Neural cell (in vitro differentiated cells): Measurements from ENCODE around the gene ACOX3. TPM values are rescaled to one million over a fixed set of nuclear protein-coding genes. Genes with fewer than 3 reads are reported as not detected.

Experiments used
- H2AFZ ChIP-seq: fragments of 200-600, 300-800 bp; sonication (generic), shearing (Covaris generic); 2 replicates; pipeline ENCODE4 v1.6.0; 2014; ENCODE audit warnings: low read depth, mild to moderate bottlenecking, antibody characterized with exemption, low read length, moderate library complexity
- H3F3A ChIP-seq: fragments of 200-600 bp; shearing (Covaris generic); 2 replicates; pipeline ENCODE4 v1.6.1; 2016; ENCODE audit warnings: mild to moderate bottlenecking, moderate library complexity, mixed read lengths, antibody characterized with exemption, low read length; ENCODE audit not compliant: insufficient read depth, poor library complexity, severe bottlenecking
- H3K27ac ChIP-seq: fragments of 200-600, 300-800 bp; sonication (generic), shearing (Covaris generic); 2 replicates; pipeline ENCODE4 v1.5.1; 2014; ENCODE audit warnings: mild to moderate bottlenecking, low read length, moderate library complexity
- H3K27me3 ChIP-seq: fragments of 300-800, 200-600 bp; sonication (generic), shearing (Covaris generic); 2 replicates; pipeline ENCODE4 v1.6.0; 2014; ENCODE audit warnings: mild to moderate bottlenecking, low read depth, low read length, moderate library complexity; ENCODE audit not compliant: insufficient read depth
- H3K36me3 ChIP-seq: fragments of 300-800, 200-600 bp; sonication (generic), shearing (Covaris generic); 2 replicates; pipeline ENCODE4 v1.5.1; 2014; ENCODE audit warnings: mild to moderate bottlenecking, antibody characterized with exemption, low read length, moderate library complexity; ENCODE audit not compliant: insufficient read depth
- H3K4me2 ChIP-seq: fragments of 300-800, 200-600 bp; sonication (generic), shearing (Covaris generic); 2 replicates; pipeline ENCODE4 v1.6.0; 2014; ENCODE audit warnings: mild to moderate bottlenecking, low read length
- H3K4me3 ChIP-seq: fragments of 300-800, 200-600 bp; sonication (generic), shearing (Covaris generic); 2 replicates; pipeline ENCODE4 v1.5.1; 2014; ENCODE audit warnings: mild to moderate bottlenecking, low read length, moderate library complexity
- H3K79me2 ChIP-seq: fragments of 200-600 bp; shearing (Covaris generic); replicated peaks from 2 replicates; pipeline ENCODE4 v1.6.0; 2014; ENCODE audit warnings: mild to moderate bottlenecking, low read length, moderate library complexity; ENCODE audit not compliant: insufficient read depth
- H3K9ac ChIP-seq: fragments of 300-800, 200-600 bp; sonication (generic), shearing (Covaris generic); 2 replicates; pipeline ENCODE4 v1.6.1; 2016; ENCODE audit warnings: mild to moderate bottlenecking, low read length, mixed read lengths
- H3K9me2 ChIP-seq: fragments of 200-600 bp; shearing (Covaris generic); 2 replicates; pipeline ENCODE4 v1.6.1; 2016; ENCODE audit warnings: mild to moderate bottlenecking, low read length, mixed read lengths; ENCODE audit not compliant: insufficient read depth
- H3K9me3 ChIP-seq: fragments of 200-600, 300-800 bp; sonication (generic), shearing (Covaris generic); 2 replicates; pipeline ENCODE4 v1.6.1; 2016; ENCODE audit warnings: mild to moderate bottlenecking, mixed run types, low read length, moderate library complexity, mixed read lengths
- H4K20me1 ChIP-seq: fragments of 200-600 bp; shearing (Covaris generic); 2 replicates; pipeline ENCODE4 v1.6.1; 2016; ENCODE audit warnings: mild to moderate bottlenecking, mixed run types; ENCODE audit not compliant: insufficient read depth
- CTCF ChIP-seq: fragments of 450-650 bp; IDR thresholded peaks from 2 replicates; pipeline ENCODE4 v1.5.1; 2014; ENCODE audit warnings: antibody characterized with exemption, mild to moderate bottlenecking, moderate library complexity; ENCODE audit not compliant: poor library complexity, severe bottlenecking
- EP300 ChIP-seq: fragments of 450-650 bp; conservative IDR thresholded peaks from 2 replicates; pipeline ENCODE4 v1.6.1; 2014; ENCODE audit warnings: antibody characterized with exemption, mild to moderate bottlenecking, moderate library complexity; ENCODE audit not compliant: poor library complexity, severe bottlenecking
- EZH2 ChIP-seq: fragments of 200-600, 300-800 bp; shearing (Covaris generic), sonication (generic); IDR thresholded peaks from 2 replicates; pipeline ENCODE4 v1.6.1; 2014; ENCODE audit warnings: antibody characterized with exemption, low read length, borderline replicate concordance, mild to moderate bottlenecking; ENCODE audit not compliant: insufficient read depth, poor library complexity, severe bottlenecking
- MXI1 ChIP-seq: fragments of 450-650 bp; conservative IDR thresholded peaks from 2 replicates; pipeline ENCODE4 v1.6.1; 2014; ENCODE audit warnings: antibody characterized with exemption, mild to moderate bottlenecking; ENCODE audit not compliant: poor library complexity, severe bottlenecking
- POLR2AphosphoS5 ChIP-seq: IDR thresholded peaks from 2 replicates; pipeline ENCODE4 v1.6.1; 2012
- RAD21 ChIP-seq: fragments of 450-650 bp; conservative IDR thresholded peaks from 2 replicates; pipeline ENCODE4 v1.6.1; 2014; ENCODE audit warnings: antibody characterized with exemption, mild to moderate bottlenecking, moderate library complexity
- REST ChIP-seq: IDR thresholded peaks from 2 replicates; pipeline ENCODE4 v1.6.1; 2012; ENCODE audit warnings: borderline replicate concordance
- SMC3 ChIP-seq: fragments of 450-650 bp; conservative IDR thresholded peaks from 2 replicates; pipeline ENCODE4 v1.6.1; 2014; ENCODE audit warnings: antibody characterized with exemption, mild to moderate bottlenecking, moderate library complexity; ENCODE audit not compliant: poor library complexity
- TAF1 ChIP-seq: IDR thresholded peaks from 2 replicates; pipeline ENCODE4 v1.6.1; 2012; ENCODE audit warnings: low read depth
- polyA plus RNA-seq: library from polyadenylated mRNA; depleted of rRNA; stranded (reverse); fragments of >200 nt; gene quantifications from 2 replicates; pipeline ENCODE4 v1.2.3, GENCODE V29; 2014

ACOX3 gene
- polyA plus RNA-seq, 1 donor from 2014 or later: 13.2 TPM

GRCh38 chr4:8417071-8417614, 23.4 kb downstream of the ACOX3 start:
- Histone ChIP-seq H3K9me2 (no peaks in the 10 kb centered on the region), H3K9me3 (no peaks in the 10 kb centered on the region), H3K27me3 (no peaks in the 10 kb centered on the region), H3F3A (no peaks in the 10 kb centered on the region), H3K79me2 (no peaks in the 10 kb centered on the region), H3K36me3 (no peaks in the 10 kb centered on the region), H3K27ac (no peak overlapping the region), H3K4me2 (no peak overlapping the region), H4K20me1 (no peaks in the 10 kb centered on the region), H2AFZ (no peak overlapping the region), H3K9ac (no peak overlapping the region), H3K4me3 (no peak overlapping the region)
- TF ChIP-seq EZH2 (no peak), CTCF (no peak), EP300 (no peak), RAD21 (no peak), TAF1 (no peak), POLR2AphosphoS5 (no peak), MXI1 (no peak), SMC3 (no peak), REST (no peak)

- H3K36me3 ChIP-seq: no peaks in the 10 kb centered on the region
- H3K9ac ChIP-seq: no peak overlapping the region
Observed at GRCh38 chr4:8414377-8414776, 26.1 kb downstream of the ACOX3 start.

More at GRCh38 chr4:8414377-8414776, 26.1 kb downstream of the ACOX3 start:
- Histone ChIP-seq H3K4me3 (no peak overlapping the region), H3K9me2 (no peaks in the 10 kb centered on the region), H2AFZ (no peak overlapping the region), H3K9me3 (no peaks in the 10 kb centered on the region), H3K79me2 (no peaks in the 10 kb centered on the region), H3K27ac (no peak overlapping the region), H4K20me1 (no peaks in the 10 kb centered on the region), H3K4me2 (no peak overlapping the region), H3K27me3 (no peaks in the 10 kb centered on the region), H3F3A (no peaks in the 10 kb centered on the region)
- no peak for TF ChIP-seq SMC3
- no peak for TF ChIP-seq EZH2
- no peak for TF ChIP-seq MXI1
- no peak for TF ChIP-seq RAD21
- TF ChIP-seq TAF1: no peak
- no peak for TF ChIP-seq EP300
- no peak for TF ChIP-seq CTCF
- no peak for TF ChIP-seq POLR2AphosphoS5
- no peak for TF ChIP-seq REST
